Measurements from ENCODE around the gene CEBPA.
"Not testable (repeated sequence)": the region's sequence is repeated elsewhere in the genome, so short reads cannot be mapped to it uniquely, and the experiment has no call there.

Gene CEBPA

DNA sequence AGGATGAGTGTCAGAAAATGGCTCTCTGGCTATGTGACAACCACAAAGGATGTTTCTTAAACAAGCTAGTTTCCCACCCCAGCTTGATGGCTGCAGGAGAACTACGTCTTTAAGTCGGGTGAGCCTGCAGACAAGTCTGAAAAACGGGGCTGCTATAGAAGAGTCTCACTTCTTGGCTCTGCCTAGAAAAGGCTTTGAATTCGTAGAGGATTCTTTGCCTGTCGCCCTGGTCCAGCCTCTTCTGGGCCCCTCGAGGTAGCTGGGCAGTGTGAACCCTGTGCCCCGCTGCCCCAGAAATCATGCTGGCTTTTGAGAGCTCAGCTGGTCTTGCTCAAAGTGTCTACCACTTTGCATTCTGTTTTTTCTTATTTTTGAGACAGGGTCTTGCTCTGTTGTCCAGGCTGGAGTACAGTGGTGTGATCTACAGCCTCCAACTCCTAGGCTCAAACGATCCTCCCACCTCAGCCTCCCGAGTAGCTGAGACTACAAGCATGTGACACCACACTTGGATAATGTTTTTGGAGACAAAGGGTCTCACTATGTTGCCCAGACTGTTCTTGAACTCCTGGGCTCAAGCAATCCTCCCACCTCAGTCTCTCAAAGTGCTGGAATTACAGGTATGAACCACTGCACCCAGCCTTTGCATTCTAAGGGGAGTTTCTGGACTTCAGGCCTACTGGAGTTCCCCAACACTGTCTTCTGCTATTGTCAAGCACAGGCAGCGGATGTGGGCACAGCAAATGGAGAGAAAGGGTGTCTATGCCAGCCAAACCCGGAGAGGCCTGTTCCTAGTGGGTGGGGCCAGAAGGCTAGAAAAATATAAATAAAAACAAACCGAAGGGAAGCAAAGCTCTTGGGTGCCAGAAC lies 6.5 kb downstream of the CEBPA start:
- no peak for DNase-seq (ENCODE audit: low read depth)
- TF ChIP-seq, protein P1, sequence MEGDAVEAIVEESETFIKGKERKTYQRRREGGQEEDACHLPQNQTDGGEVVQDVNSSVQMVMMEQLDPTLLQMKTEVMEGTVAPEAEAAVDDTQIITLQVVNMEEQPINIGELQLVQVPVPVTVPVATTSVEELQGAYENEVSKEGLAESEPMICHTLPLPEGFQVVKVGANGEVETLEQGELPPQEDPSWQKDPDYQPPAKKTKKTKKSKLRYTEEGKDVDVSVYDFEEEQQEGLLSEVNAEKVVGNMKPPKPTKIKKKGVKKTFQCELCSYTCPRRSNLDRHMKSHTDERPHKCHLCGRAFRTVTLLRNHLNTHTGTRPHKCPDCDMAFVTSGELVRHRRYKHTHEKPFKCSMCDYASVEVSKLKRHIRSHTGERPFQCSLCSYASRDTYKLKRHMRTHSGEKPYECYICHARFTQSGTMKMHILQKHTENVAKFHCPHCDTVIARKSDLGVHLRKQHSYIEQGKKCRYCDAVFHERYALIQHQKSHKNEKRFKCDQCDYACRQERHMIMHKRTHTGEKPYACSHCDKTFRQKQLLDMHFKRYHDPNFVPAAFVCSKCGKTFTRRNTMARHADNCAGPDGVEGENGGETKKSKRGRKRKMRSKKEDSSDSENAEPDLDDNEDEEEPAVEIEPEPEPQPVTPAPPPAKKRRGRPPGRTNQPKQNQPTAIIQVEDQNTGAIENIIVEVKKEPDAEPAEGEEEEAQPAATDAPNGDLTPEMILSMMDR (IDR thresholded peaks at IDR 0.05; ENCODE audit: control insufficient read depth, extremely low read depth, insufficient read depth): no peak
- H3K4me3 ChIP-seq (ENCODE audit: low read depth, low read length): no peak overlapping the region

DNA sequence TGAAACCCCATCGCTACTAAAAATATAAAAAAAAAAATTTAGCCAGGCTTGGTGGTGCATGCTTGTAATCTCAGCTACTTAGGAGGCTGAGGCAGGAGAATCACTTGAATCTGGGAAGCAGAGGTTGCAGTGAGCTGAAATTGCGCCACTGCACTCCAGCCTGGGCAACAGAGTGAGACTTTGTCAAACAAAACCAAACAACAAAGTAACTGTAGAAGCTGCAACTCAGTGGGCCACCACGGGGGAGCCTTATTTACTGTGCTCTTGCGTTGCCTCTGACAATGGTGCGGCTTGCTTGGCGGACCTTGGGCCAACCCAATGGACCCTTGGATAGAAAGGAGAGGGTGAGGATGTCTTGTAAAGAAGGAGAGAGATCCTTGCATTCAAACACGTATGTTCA lies 7.3 kb downstream of the CEBPA start:
- H3K4me3 ChIP-seq (ENCODE audit: low read depth, low read length); DNase-seq (ENCODE audit: low read depth): not testable (repeated sequence)

DNA sequence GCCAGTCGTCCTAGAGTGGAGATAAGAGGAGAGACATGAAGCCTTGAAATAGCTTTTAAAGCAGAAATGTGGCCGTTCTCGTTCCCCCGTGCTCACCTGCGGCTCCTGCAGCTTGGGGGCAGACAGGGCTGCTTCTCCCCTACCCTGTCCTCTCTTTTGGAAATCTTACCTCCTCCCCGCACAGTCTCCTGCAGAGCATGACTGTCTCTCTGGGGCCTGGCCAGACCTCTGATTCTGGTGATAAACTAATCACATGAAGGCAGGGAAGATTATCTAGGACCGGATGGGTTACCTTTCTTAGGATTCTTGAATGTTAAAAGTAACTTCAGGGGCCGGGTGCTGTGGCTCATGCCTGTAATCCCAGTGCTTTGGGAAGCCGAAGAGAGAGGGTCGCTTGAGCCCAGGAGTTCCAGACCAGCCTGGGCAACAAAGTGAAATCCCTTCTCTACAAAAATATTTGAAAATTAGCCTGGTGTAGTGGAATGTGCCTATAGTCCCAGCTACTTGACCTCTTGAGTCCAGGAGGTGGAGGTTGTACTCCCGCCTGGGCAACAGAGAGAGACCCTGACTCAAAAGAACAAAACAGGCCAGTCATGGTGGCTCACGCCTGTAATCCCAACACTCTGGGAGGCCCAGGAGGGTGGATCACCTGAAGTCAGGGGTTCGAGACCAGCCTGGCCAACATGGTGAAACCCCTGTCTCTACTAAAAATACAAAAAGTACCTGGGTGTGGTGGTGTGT lies 8.1 kb downstream of the CEBPA start:
- peak; percentile 35 for DNase-seq (ENCODE audit: low read depth)
- TF ChIP-seq, protein P1 (IDR thresholded peaks at IDR 0.05; ENCODE audit: control insufficient read depth, extremely low read depth, insufficient read depth): no peak
- no peak overlapping the region for H3K4me3 ChIP-seq (ENCODE audit: low read depth, low read length)

DNA sequence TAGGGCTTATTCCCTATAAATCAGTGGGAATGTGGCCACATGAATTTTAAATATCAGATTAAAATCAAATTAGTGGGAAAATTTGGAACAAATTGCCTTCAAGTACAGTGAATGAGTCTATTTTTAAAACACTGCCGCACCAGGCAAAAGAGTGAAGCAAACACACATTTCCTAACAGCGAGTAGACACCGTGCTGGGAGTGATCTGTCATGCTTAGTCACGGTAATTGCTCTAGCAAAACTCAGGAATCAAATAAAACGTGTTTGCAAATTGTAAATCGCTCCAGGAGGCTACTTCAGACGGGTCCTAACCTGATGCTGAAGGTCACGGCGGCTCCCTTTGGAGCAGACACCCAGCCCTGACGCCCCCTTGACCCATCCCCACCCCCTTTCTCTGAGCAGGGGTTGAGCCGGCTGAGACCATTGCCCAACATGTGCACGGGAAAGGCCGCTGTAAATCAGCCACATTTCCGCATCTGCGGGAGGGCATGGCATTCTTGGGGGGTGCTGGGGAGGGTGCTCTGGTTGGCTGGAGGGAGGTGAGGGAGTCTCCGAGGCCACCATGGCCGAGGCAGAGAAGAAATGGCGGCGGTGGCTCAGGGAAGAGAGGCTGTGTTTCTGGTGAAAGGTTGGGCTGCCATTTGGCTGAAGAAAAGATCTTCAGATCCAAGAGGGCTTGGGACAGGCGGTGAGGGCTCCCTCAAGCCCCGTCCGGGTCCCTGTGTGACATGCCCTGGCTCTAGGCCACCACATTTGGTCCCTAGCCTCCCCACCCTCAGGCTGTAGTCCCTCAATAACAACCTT lies 8.9 kb downstream of the CEBPA start:
- DNase-seq (ENCODE audit: low read depth): peak; percentile 78
- TF ChIP-seq, protein P1 (IDR thresholded peaks at IDR 0.05; ENCODE audit: control insufficient read depth, extremely low read depth, insufficient read depth): no peak
- H3K4me3 ChIP-seq (ENCODE audit: low read depth, low read length): no peak overlapping the region

DNA sequence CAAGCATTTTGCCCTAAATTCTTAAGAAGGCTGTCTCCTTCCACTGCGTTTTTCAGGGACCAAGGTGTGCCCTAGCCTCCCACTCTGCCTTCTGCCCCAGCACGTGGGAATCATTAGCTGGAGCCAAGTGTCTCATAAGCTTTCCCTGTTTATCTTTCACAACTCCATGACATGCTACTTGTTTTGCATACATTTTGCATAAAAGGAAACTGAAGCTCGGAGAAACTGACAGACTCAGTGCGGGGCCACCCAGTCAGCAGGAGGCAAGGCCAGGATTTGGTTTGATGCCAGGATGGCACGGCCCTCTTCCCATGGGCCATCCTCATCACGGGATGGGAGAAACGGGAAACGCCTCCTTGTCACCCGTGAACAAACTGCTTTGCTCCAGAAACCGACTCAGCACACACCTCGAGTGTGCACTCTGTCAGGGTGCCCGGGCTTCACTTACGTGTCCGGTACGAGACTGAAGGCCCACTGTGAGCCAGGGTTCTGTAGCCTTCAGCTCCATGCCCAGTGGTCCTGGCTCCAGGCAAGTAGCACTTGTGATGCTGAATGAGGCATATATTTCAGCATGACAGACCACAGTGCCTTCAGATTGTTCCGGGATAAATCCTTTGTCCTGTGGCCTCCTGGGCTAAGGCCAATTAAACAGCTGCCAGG lies 9.6 kb downstream of the CEBPA start:
- TF ChIP-seq, protein P1 (IDR thresholded peaks at IDR 0.05; ENCODE audit: control insufficient read depth, extremely low read depth, insufficient read depth): no peak
- no peak overlapping the region for H3K4me3 ChIP-seq (ENCODE audit: low read depth, low read length)
- DNase-seq (ENCODE audit: low read depth): peak; percentile 75

DNA sequence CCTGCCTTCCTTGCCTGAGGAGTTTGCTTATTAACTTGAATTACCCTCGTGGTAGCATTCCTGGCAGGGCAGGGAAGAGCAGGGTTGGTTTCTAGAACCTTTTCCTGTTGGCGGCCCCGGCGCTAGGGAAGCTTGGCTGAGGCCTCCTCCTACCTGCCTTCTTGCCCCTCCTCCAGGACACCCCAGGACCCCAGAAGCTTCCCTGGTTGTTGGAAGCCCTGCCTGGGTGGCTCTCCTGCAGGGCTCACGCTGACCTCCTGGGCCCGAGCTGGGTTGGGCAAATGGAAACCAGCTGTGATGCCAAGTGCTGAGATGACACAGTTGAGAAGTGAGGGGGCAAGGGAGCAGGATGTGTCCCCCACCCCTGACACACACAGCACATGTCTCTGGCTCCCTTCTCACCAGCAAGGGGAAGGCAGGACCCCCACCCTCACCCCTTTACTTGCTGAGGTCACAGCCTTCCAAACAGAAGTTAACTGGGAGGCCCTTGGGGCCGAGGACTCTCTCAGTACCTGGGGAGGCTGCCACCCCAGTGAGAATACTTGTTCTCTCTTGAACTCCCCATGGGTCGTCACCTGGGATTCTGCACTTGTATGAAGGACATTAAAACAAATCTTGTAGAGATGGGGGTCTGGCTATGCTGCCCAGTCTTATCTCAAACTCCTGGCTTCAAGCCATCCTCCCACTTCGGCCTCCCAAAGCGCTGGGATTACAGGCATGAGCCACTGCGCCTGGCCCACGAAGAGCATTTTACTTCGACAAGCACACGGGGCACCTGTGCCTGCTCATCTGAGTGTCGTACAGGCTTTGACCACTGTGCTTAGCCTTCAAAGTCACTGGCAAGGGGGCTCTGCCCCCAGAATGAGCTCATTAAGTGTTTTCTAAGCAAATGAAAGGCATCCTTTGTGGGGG lies 10.5 kb downstream of the CEBPA start:
- no peak for DNase-seq (ENCODE audit: low read depth)
- TF ChIP-seq, protein P1 (IDR thresholded peaks at IDR 0.05; ENCODE audit: control insufficient read depth, extremely low read depth, insufficient read depth): no peak
- no peak overlapping the region for H3K4me3 ChIP-seq (ENCODE audit: low read depth, low read length)
